HEK293 (cell line): Measurements from ENCODE around the gene SYS1.
A peak's percentile ranks its signal among the peaks of the same experiment; 100 is the strongest.

Source experiments
- CTCF ChIA-PET: fragments of 350-600 bp; formaldehyde crosslinking; extraction: SDS; loops from one replicate; lab custom pipeline; 2021; ENCODE audit warnings: antibody characterized with exemption; lab: Yijun Ruan, JAX
- POLR2A ChIA-PET: fragments of 300-600 bp; formaldehyde crosslinking; extraction: SDS; loops from one replicate; lab custom pipeline; 2020; ENCODE audit warnings: antibody characterized with exemption, inconsistent platforms; lab: Yijun Ruan, JAX
- H3K27ac ChIP-seq: fragments of 200-500 bp; sonication (Bioruptor generic); 2 replicates; pipeline ENCODE4 v1.5.1; 2014; ENCODE audit warnings: low read depth, low read length, control low read depth, inconsistent platforms; ENCODE audit errors: extremely low read depth
- H3K36me3 ChIP-seq, 2 experiments: fragments of 200-500 bp in 1 of 2; sonication (Bioruptor generic) in 1 of 2; 1 replicate in 1 of 2; 2 replicates in 1 of 2; pipeline ENCODE4 v1.5.1; 2014 to 2017; ENCODE audit warnings: inconsistent platforms in 2 of 2, low read length in 2 of 2; ENCODE audit not compliant: control insufficient read depth in 2 of 2, insufficient read depth in 1 of 2
- H3K4me1 ChIP-seq: fragments of 200-500 bp; sonication (Bioruptor generic); 2 replicates; pipeline ENCODE4 v1.5.1; 2014; ENCODE audit warnings: mild to moderate bottlenecking, low read length, inconsistent platforms; ENCODE audit not compliant: control insufficient read depth, insufficient read depth
- H3K4me3 ChIP-seq: 2 replicates; pipeline ENCODE4 v1.5.1; 2011; ENCODE audit warnings: low read depth, mild to moderate bottlenecking, control low read depth, low read length, moderate library complexity
- H3K9me3 ChIP-seq: fragments of 200-500 bp; sonication (Bioruptor generic); 2 replicates; pipeline ENCODE4 v1.5.1; 2014; ENCODE audit warnings: low read depth, low read length, inconsistent platforms; ENCODE audit not compliant: control insufficient read depth, insufficient read depth
- BCL11A ChIP-seq: fragments of 450-650 bp; formaldehyde crosslinking; IDR thresholded peaks from 2 replicates; pipeline ENCODE4 v1.5.1; 2016; ENCODE audit warnings: low read depth, missing biosample characterization, missing genetic modification characterization
- FEZF1 ChIP-seq: fragments of 450-650 bp; formaldehyde crosslinking; IDR thresholded peaks from 2 replicates; pipeline ENCODE4 v1.5.1; 2016; ENCODE audit warnings: missing biosample characterization, missing genetic modification characterization
- KLF1 ChIP-seq: fragments of 450-650 bp; formaldehyde crosslinking; IDR thresholded peaks from 2 replicates; pipeline ENCODE4 v1.5.1; 2016; ENCODE audit warnings: missing biosample characterization, missing genetic modification characterization
- KLF9 ChIP-seq: fragments of 450-650 bp; formaldehyde crosslinking; IDR thresholded peaks from 2 replicates; pipeline ENCODE4 v1.5.1; 2016; ENCODE audit warnings: missing biosample characterization, missing genetic modification characterization, low read depth
- ZBTB48 ChIP-seq: fragments of 450-650 bp; formaldehyde crosslinking; IDR thresholded peaks from 2 replicates; pipeline ENCODE4 v1.5.1; 2016; ENCODE audit warnings: missing biosample characterization, missing genetic modification characterization
- ZIC2 ChIP-seq: fragments of 450-650 bp; formaldehyde crosslinking; IDR thresholded peaks from 2 replicates; pipeline ENCODE4 v1.5.1; 2016; ENCODE audit warnings: missing biosample characterization, missing genetic modification characterization
- ZNF223 ChIP-seq: fragments of 450-650 bp; formaldehyde crosslinking; IDR thresholded peaks from 2 replicates; pipeline ENCODE4 v1.5.1; 2016; ENCODE audit warnings: missing biosample characterization, missing genetic modification characterization
- ZNF248 ChIP-seq: fragments of 450-650 bp; formaldehyde crosslinking; IDR thresholded peaks from 2 replicates; pipeline ENCODE4 v1.5.1; 2017; ENCODE audit warnings: missing biosample characterization, missing genetic modification characterization
- ZNF324 ChIP-seq: fragments of 450-650 bp; formaldehyde crosslinking; IDR thresholded peaks from 2 replicates; pipeline ENCODE4 v1.5.1; 2016; ENCODE audit warnings: missing biosample characterization, missing genetic modification characterization
- ZNF341 ChIP-seq: fragments of 450-650 bp; formaldehyde crosslinking; IDR thresholded peaks from 2 replicates; pipeline ENCODE4; 2016; ENCODE audit warnings: low read depth, missing biosample characterization, missing genetic modification characterization
- ZNF433 ChIP-seq: fragments of 450-650 bp; formaldehyde crosslinking; IDR thresholded peaks from 2 replicates; pipeline ENCODE4 v1.5.1; 2016; ENCODE audit warnings: missing biosample characterization, missing genetic modification characterization, low read depth
- ZNF555 ChIP-seq: fragments of 450-650 bp; formaldehyde crosslinking; conservative IDR thresholded peaks from 2 replicates; pipeline ENCODE4 v1.5.1; 2017; ENCODE audit warnings: missing biosample characterization, mild to moderate bottlenecking, missing genetic modification characterization, inconsistent platforms
- ZNF558 ChIP-seq: fragments of 450-650 bp; formaldehyde crosslinking; IDR thresholded peaks from 2 replicates; pipeline ENCODE4 v1.5.1; 2016; ENCODE audit warnings: missing biosample characterization, missing genetic modification characterization
- ZNF629 ChIP-seq: fragments of 450-650 bp; formaldehyde crosslinking; IDR thresholded peaks from 2 replicates; pipeline ENCODE4 v1.5.1; 2017; ENCODE audit warnings: missing biosample characterization, missing genetic modification characterization
- ZNF777 ChIP-seq: fragments of 450-650 bp; formaldehyde crosslinking; IDR thresholded peaks from 2 replicates; pipeline ENCODE4 v1.5.1; 2017; ENCODE audit warnings: missing biosample characterization, missing genetic modification characterization, borderline replicate concordance
- ZNF837 ChIP-seq: fragments of 450-650 bp; formaldehyde crosslinking; IDR thresholded peaks from 2 replicates; pipeline ENCODE4 v1.5.1; 2016; ENCODE audit warnings: missing biosample characterization, missing genetic modification characterization
- TF ChIP-seq, protein P1 (sequence below): fragments of 450-650 bp; formaldehyde crosslinking; IDR thresholded peaks from 2 replicates; pipeline ENCODE4 v1.5.1; 2017; ENCODE audit warnings: missing biosample characterization, mild to moderate bottlenecking, missing genetic modification characterization, moderate library complexity
- TF ChIP-seq, protein P2 (sequence below): fragments of 450-650 bp; formaldehyde crosslinking; IDR thresholded peaks from 2 replicates; pipeline ENCODE4 v1.5.1; 2017; ENCODE audit warnings: missing biosample characterization, missing genetic modification characterization
- TF ChIP-seq, protein P3 (sequence below): sonication (generic); formaldehyde crosslinking; IDR thresholded peaks from 2 replicates; pipeline ENCODE4 v1.8.1; 2022; ENCODE audit warnings: mild to moderate bottlenecking, moderate library complexity, missing genetic modification reagents
- TF ChIP-seq, protein P4 (sequence below): fragments of 450-650 bp; formaldehyde crosslinking; IDR thresholded peaks from 2 replicates; pipeline ENCODE4 v1.5.1; 2016; ENCODE audit warnings: missing biosample characterization, missing genetic modification characterization
- TF ChIP-seq, protein P5 (sequence below): fragments of 450-650 bp; formaldehyde crosslinking; IDR thresholded peaks from 2 replicates; pipeline ENCODE4 v1.5.1; 2017; ENCODE audit warnings: missing biosample characterization, missing genetic modification characterization

SYS1 gene

DNA sequence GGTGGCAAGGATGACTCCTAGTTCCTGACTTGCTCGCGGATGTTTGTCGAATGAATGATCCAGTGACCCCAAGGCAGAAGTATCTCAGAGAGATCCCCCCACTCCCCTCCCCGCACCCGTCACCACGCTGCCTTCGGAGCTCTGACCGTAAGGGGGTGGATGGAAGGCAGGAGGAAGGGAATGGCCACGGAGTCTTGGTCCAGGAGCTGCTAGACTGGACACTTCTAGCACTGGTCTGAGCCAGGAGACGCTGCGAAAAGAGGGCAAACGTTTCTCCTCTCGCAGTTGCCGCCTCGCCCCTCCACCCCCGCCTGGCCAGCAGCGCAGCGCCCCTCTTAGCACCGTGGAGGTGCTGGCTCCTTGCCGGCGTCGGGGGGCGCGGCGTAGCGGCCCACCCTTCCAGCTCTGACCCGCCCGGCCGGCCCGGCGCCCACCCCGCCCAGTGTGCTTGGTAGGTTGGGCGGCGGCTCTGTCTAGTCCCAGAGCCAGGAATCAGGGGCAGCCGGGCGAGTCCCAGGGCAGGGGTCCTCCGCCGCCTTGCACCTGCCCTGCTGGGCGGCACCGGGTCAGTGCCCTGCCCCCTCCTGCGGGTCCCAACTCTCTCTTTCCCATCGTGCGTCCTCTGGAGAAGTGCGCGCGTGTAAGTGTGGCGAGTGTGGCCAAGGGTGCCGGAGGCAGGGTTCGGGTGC, 42.8 kb downstream of the SYS1 start:
- Histone ChIP-seq H3K27ac (peak overlapping the region; percentile 92; the same call in 1 of the 2 replicates), H3K9me3 (no peaks in the 10 kb centered on the region), H3K4me1 (peaks cover 10% of the 10 kb centered on the region), H3K36me3 (peaks cover 0 to 23% of the 10 kb centered on the region in 2 experiments; a peak in 1 of 3 replicates), H3K4me3 (peak overlapping the region; percentile 71)
- ChIA-PET POLR2A (interaction anchor here (0.6 to 2.2 kb wide), 3 partner anchors 32 to 83 kb away, joined by 3 to 14 read pairs (median 3); no protein-coding TSS in a partner anchor), CTCF (no interaction called here)
- TF ChIP-seq ZIC2 (tag by site-specific recombination) = peak; percentile 34
- TF ChIP-seq KLF1 (tag by site-specific recombination) = peak; percentile 97
- TF ChIP-seq KLF9 = peak; percentile 26; the same call in 1 of the 2 replicates
- 0 out of 2 replicates have a peak, but pooled peaks have one; percentile 7 for TF ChIP-seq ZNF341 (tag by site-specific recombination)
- TF ChIP-seq, protein P1, sequence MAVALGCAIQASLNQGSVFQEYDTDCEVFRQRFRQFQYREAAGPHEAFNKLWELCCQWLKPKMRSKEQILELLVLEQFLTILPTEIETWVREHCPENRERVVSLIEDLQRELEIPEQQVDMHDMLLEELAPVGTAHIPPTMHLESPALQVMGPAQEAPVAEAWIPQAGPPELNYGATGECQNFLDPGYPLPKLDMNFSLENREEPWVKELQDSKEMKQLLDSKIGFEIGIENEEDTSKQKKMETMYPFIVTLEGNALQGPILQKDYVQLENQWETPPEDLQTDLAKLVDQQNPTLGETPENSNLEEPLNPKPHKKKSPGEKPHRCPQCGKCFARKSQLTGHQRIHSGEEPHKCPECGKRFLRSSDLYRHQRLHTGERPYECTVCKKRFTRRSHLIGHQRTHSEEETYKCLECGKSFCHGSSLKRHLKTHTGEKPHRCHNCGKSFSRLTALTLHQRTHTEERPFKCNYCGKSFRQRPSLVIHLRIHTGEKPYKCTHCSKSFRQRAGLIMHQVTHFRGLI (tag by site-specific recombination) = peak; percentile 64; the same call in 1 of the 2 replicates
- no peak for TF ChIP-seq ZNF558 (tag by site-specific recombination)
- TF ChIP-seq, all 188 proteins: peak for 5

DNA sequence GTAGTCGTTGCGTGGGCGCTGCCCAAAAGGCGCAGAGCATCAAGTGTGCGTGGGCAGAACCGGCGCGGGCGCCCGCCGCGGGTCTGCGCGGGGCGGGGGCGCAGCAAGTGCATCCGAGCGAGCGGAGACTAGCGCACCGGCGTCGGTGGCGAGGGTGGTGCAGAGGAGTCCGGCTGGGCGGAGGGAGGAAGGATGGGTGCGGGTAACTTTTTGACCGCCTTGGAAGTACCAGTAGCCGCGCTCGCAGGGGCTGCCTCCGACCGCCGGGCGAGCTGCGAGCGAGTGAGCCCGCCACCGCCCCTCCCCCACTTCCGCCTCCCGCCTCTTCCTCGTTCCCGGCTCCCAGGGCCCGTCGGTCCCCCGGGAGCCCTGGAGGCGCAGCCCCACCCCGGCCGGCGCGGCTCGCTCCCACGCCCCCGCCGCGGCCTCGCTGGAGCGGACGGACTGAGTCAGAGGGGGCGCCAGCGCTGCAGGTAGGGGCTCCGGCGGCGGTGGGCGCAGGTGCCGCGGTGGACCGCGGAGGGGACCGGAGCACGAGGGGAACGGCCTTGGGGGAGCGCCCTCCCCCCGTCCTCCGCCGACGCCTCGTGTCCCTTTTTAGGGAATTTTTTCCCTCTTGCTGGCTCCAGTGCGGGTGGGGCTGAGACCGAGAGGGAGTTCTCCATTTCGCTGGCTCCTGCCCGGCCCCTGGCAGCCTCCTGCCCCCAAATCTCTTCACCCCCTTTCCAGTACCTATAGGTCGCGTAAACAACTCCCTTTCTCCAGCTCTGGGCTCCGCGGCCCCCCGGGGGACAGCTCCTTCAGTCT, 43.5 kb downstream of the SYS1 start:
- H3K9me3 ChIP-seq = no peaks in the 10 kb centered on the region
- H3K27ac ChIP-seq = peak overlapping the region; percentile 92
- ChIA-PET POLR2A (interaction anchor here (0.6 to 2.2 kb wide), 14 partner anchors 10 to 459 kb away, joined by 3 to 22 read pairs (median 5); partner anchors contain the start of genes PIGT and SYS1), CTCF (interaction anchor here (0.7 to 2.5 kb wide), 6 partner anchors 19 to 862 kb away, joined by 3 to 18 read pairs (median 5); partner anchors contain the start of gene SYS1)
- peaks cover 10% of the 10 kb centered on the region for H3K4me1 ChIP-seq
- peaks cover 0 to 23% of the 10 kb centered on the region in 2 experiments; a peak in 2 of 3 replicates for H3K36me3 ChIP-seq
- H3K4me3 ChIP-seq = peak overlapping the region; percentile 71
- TF ChIP-seq ZNF433 (tag by site-specific recombination) = no peak
- no peak for TF ChIP-seq ZNF555 (tag by site-specific recombination)
- TF ChIP-seq, protein P1 (tag by site-specific recombination) = no peak; the same call in none of the 2 replicates
- TF ChIP-seq, protein P2, sequence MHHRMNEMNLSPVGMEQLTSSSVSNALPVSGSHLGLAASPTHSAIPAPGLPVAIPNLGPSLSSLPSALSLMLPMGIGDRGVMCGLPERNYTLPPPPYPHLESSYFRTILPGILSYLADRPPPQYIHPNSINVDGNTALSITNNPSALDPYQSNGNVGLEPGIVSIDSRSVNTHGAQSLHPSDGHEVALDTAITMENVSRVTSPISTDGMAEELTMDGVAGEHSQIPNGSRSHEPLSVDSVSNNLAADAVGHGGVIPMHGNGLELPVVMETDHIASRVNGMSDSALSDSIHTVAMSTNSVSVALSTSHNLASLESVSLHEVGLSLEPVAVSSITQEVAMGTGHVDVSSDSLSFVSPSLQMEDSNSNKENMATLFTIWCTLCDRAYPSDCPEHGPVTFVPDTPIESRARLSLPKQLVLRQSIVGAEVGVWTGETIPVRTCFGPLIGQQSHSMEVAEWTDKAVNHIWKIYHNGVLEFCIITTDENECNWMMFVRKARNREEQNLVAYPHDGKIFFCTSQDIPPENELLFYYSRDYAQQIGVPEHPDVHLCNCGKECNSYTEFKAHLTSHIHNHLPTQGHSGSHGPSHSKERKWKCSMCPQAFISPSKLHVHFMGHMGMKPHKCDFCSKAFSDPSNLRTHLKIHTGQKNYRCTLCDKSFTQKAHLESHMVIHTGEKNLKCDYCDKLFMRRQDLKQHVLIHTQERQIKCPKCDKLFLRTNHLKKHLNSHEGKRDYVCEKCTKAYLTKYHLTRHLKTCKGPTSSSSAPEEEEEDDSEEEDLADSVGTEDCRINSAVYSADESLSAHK (tag by site-specific recombination) = no peak
- TF ChIP-seq ZNF837 (tag by site-specific recombination) = no peak
- no peak for TF ChIP-seq ZNF223 (tag by site-specific recombination)
- TF ChIP-seq ZNF777 (tag by site-specific recombination) = peak; percentile 70; the same call in 1 of the 2 replicates
- 0 out of 2 replicates have a peak, but pooled peaks have one; percentile 44 for TF ChIP-seq ZNF324 (tag by site-specific recombination)
- TF ChIP-seq BCL11A (tag by site-specific recombination) = no peak
- TF ChIP-seq, protein P3, sequence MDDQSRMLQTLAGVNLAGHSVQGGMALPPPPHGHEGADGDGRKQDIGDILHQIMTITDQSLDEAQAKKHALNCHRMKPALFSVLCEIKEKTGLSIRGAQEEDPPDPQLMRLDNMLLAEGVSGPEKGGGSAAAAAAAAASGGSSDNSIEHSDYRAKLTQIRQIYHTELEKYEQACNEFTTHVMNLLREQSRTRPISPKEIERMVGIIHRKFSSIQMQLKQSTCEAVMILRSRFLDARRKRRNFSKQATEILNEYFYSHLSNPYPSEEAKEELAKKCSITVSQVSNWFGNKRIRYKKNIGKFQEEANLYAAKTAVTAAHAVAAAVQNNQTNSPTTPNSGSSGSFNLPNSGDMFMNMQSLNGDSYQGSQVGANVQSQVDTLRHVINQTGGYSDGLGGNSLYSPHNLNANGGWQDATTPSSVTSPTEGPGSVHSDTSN (CRISPR knock-in tag) = no peak; the same call in 1 of the 2 replicates
- TF ChIP-seq ZNF248 (tag by site-specific recombination) = no peak
- TF ChIP-seq, protein P4, sequence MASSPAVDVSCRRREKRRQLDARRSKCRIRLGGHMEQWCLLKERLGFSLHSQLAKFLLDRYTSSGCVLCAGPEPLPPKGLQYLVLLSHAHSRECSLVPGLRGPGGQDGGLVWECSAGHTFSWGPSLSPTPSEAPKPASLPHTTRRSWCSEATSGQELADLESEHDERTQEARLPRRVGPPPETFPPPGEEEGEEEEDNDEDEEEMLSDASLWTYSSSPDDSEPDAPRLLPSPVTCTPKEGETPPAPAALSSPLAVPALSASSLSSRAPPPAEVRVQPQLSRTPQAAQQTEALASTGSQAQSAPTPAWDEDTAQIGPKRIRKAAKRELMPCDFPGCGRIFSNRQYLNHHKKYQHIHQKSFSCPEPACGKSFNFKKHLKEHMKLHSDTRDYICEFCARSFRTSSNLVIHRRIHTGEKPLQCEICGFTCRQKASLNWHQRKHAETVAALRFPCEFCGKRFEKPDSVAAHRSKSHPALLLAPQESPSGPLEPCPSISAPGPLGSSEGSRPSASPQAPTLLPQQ (tag by site-specific recombination) = peak; percentile 52
- no peak; the same call in 1 of the 2 replicates for TF ChIP-seq KLF9
- TF ChIP-seq FEZF1 = peak; percentile 16; the same call in 1 of the 2 replicates
- TF ChIP-seq, protein P5, sequence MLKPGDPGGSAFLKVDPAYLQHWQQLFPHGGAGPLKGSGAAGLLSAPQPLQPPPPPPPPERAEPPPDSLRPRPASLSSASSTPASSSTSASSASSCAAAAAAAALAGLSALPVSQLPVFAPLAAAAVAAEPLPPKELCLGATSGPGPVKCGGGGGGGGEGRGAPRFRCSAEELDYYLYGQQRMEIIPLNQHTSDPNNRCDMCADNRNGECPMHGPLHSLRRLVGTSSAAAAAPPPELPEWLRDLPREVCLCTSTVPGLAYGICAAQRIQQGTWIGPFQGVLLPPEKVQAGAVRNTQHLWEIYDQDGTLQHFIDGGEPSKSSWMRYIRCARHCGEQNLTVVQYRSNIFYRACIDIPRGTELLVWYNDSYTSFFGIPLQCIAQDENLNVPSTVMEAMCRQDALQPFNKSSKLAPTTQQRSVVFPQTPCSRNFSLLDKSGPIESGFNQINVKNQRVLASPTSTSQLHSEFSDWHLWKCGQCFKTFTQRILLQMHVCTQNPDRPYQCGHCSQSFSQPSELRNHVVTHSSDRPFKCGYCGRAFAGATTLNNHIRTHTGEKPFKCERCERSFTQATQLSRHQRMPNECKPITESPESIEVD (tag by site-specific recombination) = no peak
- no peak for TF ChIP-seq ZBTB48 (tag by site-specific recombination)
- peak; percentile 48; the same call in 1 of the 2 replicates for TF ChIP-seq ZNF629 (tag by site-specific recombination)
